Ectodermal cell (in vitro differentiated cells): ENCODE results near the gene GNAS.
A peak's percentile ranks its signal among the peaks of the same experiment; 100 is the strongest.

Experiments
- H3K27ac ChIP-seq: 2 replicates; pipeline ENCODE4 v1.7.0; 2013; ENCODE audit warnings: mild to moderate bottlenecking, low read depth, low read length; ENCODE audit not compliant: insufficient read depth, poor library complexity, severe bottlenecking
- H3K27me3 ChIP-seq: 2 replicates; pipeline ENCODE4 v1.7.0; 2013; ENCODE audit warnings: mild to moderate bottlenecking, low read length; ENCODE audit not compliant: insufficient read depth, control insufficient read depth, poor library complexity, severe bottlenecking
- H3K36me3 ChIP-seq: one replicate; pipeline ENCODE4 v1.7.0; 2013; ENCODE audit warnings: low read length; ENCODE audit not compliant: control insufficient read depth, insufficient read depth
- H3K4me1 ChIP-seq: one replicate; pipeline ENCODE4 v1.7.0; 2013; ENCODE audit warnings: low read length; ENCODE audit not compliant: control insufficient read depth, insufficient read depth
- H3K4me3 ChIP-seq: 2 replicates; pipeline ENCODE4 v1.7.0; 2013; ENCODE audit warnings: low read depth, low read length, control low read depth; ENCODE audit not compliant: insufficient read depth
- H3K9me3 ChIP-seq: 2 replicates; pipeline ENCODE4 v1.7.0; 2013; ENCODE audit warnings: mild to moderate bottlenecking, low read length, moderate library complexity; ENCODE audit not compliant: control insufficient read depth
- WGBS, 2 experiments: methylation state at CpG; one replicate each; pipeline ENCODE4 v1.1.7; 2013; ENCODE audit warnings: missing lambda C conversion rate in 2 of 2; 5-methylcytosine and 5-hydroxymethylcytosine counted together

GNAS gene

DNA sequence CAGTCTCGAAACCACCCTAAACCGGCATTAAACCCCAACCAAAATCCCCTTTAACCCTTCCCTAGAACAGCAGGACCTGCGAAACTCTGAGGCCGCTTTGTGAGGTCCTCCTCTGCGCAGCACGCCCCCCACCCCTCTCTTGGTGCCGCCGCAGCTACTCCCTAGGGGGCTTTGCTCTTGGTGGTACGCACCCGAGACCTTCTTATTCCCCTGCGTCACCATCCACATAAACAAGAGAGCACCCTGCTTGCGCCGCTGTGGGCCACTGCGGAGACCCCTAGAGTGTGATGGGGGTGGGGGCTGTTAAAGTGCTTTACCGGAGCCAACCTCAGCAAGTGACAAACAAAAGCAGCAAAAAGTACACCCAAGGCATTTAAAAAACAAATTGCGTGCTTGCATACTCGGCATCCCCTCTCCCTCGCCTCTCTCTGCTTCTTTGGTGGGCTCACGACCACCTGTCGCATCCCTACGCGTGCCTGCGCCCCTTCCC is 502 bp upstream of the GNAS start:
- H3K27me3 ChIP-seq: peaks cover 62% of the 10 kb centered on the region
- H3K27ac ChIP-seq: no peak overlapping the region

GRCh38 chr20:58853466-58853865 is 950 bp downstream of the GNAS start:
- Histone ChIP-seq H3K9me3 (no peaks in the 10 kb centered on the region), H3K27ac (no peak overlapping the region), H3K27me3 (peaks cover 76% of the 10 kb centered on the region), H3K4me1 (peaks cover 11% of the 10 kb centered on the region), H3K36me3 (no peaks in the 10 kb centered on the region), H3K4me3 (no peak overlapping the region)
- WGBS, 2 experiments: 86 to 87% methylated on average over 6 of the region's 6 CpGs

More for the DNA sequence above, 502 bp upstream of the GNAS start:
- peak overlapping the region; percentile 67 for H3K4me3 ChIP-seq
- H3K9me3 ChIP-seq: no peaks in the 10 kb centered on the region
- H3K36me3 ChIP-seq: no peaks in the 10 kb centered on the region
- 34 to 47% methylated on average over 21 to 23 of the region's 23 CpGs for WGBS, 2 experiments
- H3K4me1 ChIP-seq: peaks cover 13% of the 10 kb centered on the region

- Histone ChIP-seq H3K4me3 (peak overlapping the region; percentile 15), H3K27me3 (peaks cover 79% of the 10 kb centered on the region)
- WGBS, 2 experiments: 48 to 53% methylated on average over 63 of the region's 63 CpGs
Measured at GRCh38 chr20:58853976-58854637, 1.6 kb downstream of the GNAS start.

DNA sequence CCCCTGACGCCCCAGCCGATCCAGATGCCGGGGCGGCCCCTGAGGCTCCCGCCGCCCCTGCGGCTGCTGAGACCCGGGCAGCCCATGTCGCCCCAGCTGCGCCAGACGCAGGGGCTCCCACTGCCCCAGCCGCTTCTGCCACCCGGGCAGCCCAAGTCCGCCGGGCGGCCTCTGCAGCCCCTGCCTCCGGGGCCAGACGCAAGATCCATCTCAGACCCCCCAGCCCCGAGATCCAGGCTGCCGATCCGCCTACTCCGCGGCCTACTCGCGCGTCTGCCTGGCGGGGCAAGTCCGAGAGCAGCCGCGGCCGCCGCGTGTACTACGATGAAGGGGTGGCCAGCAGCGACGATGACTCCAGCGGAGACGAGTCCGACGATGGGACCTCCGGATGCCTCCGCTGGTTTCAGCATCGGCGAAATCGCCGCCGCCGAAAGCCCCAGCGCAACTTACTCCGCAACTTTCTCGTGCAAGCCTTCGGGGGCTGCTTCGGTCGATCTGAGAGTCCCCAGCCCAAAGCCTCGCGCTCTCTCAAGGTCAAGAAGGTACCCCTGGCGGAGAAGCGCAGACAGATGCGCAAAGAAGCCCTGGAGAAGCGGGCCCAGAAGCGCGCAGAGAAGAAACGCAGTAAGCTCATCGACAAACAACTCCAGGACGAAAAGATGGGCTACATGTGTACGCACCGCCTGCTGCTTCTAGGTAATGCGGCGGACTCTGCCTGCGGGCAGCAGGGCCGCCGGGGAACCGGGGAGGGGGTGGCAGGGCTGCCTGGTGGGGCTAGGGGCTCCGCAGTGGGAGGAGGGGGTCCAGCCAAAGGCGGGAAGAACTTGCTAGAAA is 2.3 kb downstream of the GNAS start:
- no peak overlapping the region for H3K27ac ChIP-seq
- 45 to 49% methylated on average over 74 to 75 of the region's 75 CpGs for WGBS, 2 experiments
- H3K4me3 ChIP-seq: peak overlapping the region; percentile 15
- H3K27me3 ChIP-seq: peaks cover 79% of the 10 kb centered on the region
- H3K36me3 ChIP-seq: no peaks in the 10 kb centered on the region
- no peaks in the 10 kb centered on the region for H3K9me3 ChIP-seq
- H3K4me1 ChIP-seq: peaks cover 1% of the 10 kb centered on the region

More at GRCh38 chr20:58853976-58854637, 1.6 kb downstream of the GNAS start:
- Histone ChIP-seq H3K36me3 (no peaks in the 10 kb centered on the region), H3K27ac (no peak overlapping the region), H3K4me1 (peaks cover 9% of the 10 kb centered on the region), H3K9me3 (no peaks in the 10 kb centered on the region)

- H3K4me3 ChIP-seq: no peak overlapping the region
- no peak overlapping the region for H3K27ac ChIP-seq
- no peaks in the 10 kb centered on the region for H3K4me1 ChIP-seq
- H3K36me3 ChIP-seq: no peaks in the 10 kb centered on the region
- no peaks in the 10 kb centered on the region for H3K9me3 ChIP-seq
- 56% methylated on average over 57 of the region's 57 CpGs for WGBS, 2 experiments
- H3K27me3 ChIP-seq: peaks cover 79% of the 10 kb centered on the region
Measured at GRCh38 chr20:58855506-58856389, 3.2 kb downstream of the GNAS start.

DNA sequence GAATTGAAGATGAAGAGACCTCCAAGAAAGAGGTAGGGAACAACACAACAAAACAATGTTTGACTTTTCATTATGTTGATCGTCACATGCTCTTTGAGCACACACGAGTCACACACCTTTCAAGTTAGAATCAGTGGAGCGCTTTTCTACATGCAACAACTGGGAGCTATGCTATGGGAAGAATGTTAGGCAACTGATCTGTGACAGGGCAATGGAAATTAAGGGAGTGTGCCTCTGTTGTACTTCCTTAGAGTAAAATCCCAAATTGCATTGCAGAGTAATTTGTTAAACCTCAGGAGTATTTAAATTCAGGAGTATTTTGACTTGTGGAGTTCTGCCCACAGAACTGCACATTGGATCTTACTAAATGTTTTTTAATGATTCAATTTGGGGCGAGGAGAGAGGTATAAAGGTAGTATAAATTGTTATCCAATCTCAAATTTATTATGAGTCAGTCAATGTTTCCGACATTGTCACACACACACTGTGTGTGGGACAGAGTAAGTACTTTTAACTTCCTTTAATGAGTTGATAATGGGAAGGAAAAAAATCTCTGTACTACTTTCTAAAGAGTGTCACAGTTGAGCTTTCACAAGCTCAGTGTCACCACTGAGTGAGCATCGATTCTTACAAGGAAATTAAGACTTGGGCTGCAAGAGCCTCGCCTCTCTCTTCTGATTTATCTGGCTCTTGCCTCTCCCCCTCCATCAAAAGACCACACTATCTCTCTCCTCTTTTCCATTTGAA is 10.7 kb downstream of the GNAS start:
- Histone ChIP-seq H3K27me3 (peaks cover 5% of the 10 kb centered on the region), H3K4me1 (no peaks in the 10 kb centered on the region), H3K4me3 (no peak overlapping the region), H3K36me3 (no peaks in the 10 kb centered on the region), H3K9me3 (no peaks in the 10 kb centered on the region), H3K27ac (no peak overlapping the region)
- WGBS, 2 experiments: 94 to 95% methylated on average over 5 to 7 of the region's 7 CpGs

- Histone ChIP-seq H3K27me3 (no peaks in the 10 kb centered on the region), H3K9me3 (no peaks in the 10 kb centered on the region), H3K27ac (no peak overlapping the region), H3K36me3 (no peaks in the 10 kb centered on the region), H3K4me3 (no peak overlapping the region), H3K4me1 (no peaks in the 10 kb centered on the region)
- 77 to 80% methylated on average over 2 of the region's 2 CpGs for WGBS, 2 experiments
Measured at GRCh38 chr20:58864346-58864745, 11.8 kb downstream of the GNAS start.

- Histone ChIP-seq H3K4me3 (no peak overlapping the region), H3K27ac (no peak overlapping the region), H3K27me3 (no peaks in the 10 kb centered on the region), H3K36me3 (no peaks in the 10 kb centered on the region), H3K4me1 (no peaks in the 10 kb centered on the region), H3K9me3 (no peaks in the 10 kb centered on the region)
- 95 to 96% methylated on average over 2 of the region's 2 CpGs for WGBS, 2 experiments
Measured at GRCh38 chr20:58865843-58866242, 13.3 kb downstream of the GNAS start.

DNA sequence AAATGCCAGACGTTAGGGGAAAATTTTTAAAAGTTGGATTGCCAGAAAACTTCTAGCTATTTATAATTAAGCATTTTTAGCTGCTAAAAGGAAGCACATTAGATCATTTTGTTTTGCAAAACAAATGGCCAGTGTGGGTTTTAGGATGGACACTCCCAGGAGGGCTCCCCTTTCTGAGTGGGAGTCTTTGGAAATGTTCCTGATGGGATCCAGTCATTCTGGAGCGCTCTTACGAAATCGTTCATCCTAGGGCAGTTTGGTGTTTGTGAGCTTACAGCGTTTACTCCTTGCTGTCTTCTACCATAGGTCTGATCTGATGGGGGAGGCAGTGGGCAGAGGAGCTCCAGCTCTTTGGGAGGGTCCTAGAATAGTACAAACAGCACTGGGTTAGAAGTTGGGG is 14.7 kb downstream of the GNAS start:
- no peak overlapping the region for H3K27ac ChIP-seq
- H3K4me1 ChIP-seq: no peaks in the 10 kb centered on the region
- H3K27me3 ChIP-seq: no peaks in the 10 kb centered on the region
- H3K36me3 ChIP-seq: no peaks in the 10 kb centered on the region
- WGBS, 2 experiments: 91 to 93% methylated on average over 5 of the region's 5 CpGs
- no peak overlapping the region for H3K4me3 ChIP-seq
- H3K9me3 ChIP-seq: no peaks in the 10 kb centered on the region
